ENCODE results near the gene REEP6.

DNA sequence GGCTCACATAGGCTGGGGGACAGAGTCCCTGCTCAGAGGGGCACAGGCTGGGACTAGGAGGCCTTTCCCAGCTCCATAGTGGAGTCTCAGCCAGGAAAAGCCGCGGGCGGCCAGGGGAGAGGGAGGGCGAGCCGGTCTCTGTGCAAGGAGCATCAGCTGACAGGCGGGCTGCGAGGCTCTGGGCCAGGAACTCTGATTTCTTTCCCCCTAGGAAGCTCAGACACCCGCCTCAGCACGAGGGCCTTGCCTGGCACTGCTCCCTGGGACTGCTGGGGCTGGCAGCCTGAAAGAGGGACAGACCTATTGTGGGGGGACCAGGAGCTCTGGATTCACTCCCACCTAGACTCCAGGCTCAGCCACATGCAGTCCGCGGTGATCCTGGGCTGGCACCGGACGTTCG, 30.7 kb downstream of the REEP6 start:
- no peak for TF ChIP-seq REST (IDR thresholded peaks at IDR 0.05; ENCODE audit: insufficient read depth in 1 of 2, low read depth in 2 of 2, low read length in 1 of 2)
- TF ChIP-seq, protein P1, sequence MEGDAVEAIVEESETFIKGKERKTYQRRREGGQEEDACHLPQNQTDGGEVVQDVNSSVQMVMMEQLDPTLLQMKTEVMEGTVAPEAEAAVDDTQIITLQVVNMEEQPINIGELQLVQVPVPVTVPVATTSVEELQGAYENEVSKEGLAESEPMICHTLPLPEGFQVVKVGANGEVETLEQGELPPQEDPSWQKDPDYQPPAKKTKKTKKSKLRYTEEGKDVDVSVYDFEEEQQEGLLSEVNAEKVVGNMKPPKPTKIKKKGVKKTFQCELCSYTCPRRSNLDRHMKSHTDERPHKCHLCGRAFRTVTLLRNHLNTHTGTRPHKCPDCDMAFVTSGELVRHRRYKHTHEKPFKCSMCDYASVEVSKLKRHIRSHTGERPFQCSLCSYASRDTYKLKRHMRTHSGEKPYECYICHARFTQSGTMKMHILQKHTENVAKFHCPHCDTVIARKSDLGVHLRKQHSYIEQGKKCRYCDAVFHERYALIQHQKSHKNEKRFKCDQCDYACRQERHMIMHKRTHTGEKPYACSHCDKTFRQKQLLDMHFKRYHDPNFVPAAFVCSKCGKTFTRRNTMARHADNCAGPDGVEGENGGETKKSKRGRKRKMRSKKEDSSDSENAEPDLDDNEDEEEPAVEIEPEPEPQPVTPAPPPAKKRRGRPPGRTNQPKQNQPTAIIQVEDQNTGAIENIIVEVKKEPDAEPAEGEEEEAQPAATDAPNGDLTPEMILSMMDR (IDR thresholded peaks at IDR 0.05) = no peak
- no peak for TF ChIP-seq POLR2AphosphoS5 (IDR thresholded peaks at IDR 0.05; ENCODE audit: low read depth, low read length)

Data from Panc1 (cell line).